ENCODE data around the gene ATXN7L1. TPM values are rescaled to one million over a fixed set of nuclear protein-coding genes. Genes with fewer than 3 reads are reported as not detected.

ATXN7L1 gene
- total RNA-seq, 4 donors from 2014 or later = 8.0 to 14.1 (median 10.6) TPM

- H3K9me3 ChIP-seq = no peaks in the 10 kb centered on the region
- no peak for DNase-seq
- H3K4me1 ChIP-seq = peaks cover 0 to 8% (median 0%) of the 10 kb centered on the region in 3 donors
- 66 to 81% methylated on average over 8 of the region's 8 CpGs for WGBS, 2 donors
- H3K27me3 ChIP-seq = no peaks in the 10 kb centered on the region
- H3K27ac ChIP-seq = no peak overlapping the region
- H3K36me3 ChIP-seq = peaks cover 0 to 49% (median 0%) of the 10 kb centered on the region in 3 donors
- TF ChIP-seq, protein P1, sequence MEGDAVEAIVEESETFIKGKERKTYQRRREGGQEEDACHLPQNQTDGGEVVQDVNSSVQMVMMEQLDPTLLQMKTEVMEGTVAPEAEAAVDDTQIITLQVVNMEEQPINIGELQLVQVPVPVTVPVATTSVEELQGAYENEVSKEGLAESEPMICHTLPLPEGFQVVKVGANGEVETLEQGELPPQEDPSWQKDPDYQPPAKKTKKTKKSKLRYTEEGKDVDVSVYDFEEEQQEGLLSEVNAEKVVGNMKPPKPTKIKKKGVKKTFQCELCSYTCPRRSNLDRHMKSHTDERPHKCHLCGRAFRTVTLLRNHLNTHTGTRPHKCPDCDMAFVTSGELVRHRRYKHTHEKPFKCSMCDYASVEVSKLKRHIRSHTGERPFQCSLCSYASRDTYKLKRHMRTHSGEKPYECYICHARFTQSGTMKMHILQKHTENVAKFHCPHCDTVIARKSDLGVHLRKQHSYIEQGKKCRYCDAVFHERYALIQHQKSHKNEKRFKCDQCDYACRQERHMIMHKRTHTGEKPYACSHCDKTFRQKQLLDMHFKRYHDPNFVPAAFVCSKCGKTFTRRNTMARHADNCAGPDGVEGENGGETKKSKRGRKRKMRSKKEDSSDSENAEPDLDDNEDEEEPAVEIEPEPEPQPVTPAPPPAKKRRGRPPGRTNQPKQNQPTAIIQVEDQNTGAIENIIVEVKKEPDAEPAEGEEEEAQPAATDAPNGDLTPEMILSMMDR (IDR thresholded peaks at IDR 0.05) = no peak
- no peak for TF ChIP-seq POLR2A (IDR thresholded peaks at IDR 0.05)
- intact Hi-C loops (cut with DNase I) = no loop called here
- H3K4me3 ChIP-seq = no peak overlapping the region
Observed at GRCh38 chr7:105664816-105665525, 211.4 kb downstream of the ATXN7L1 start.

DNA sequence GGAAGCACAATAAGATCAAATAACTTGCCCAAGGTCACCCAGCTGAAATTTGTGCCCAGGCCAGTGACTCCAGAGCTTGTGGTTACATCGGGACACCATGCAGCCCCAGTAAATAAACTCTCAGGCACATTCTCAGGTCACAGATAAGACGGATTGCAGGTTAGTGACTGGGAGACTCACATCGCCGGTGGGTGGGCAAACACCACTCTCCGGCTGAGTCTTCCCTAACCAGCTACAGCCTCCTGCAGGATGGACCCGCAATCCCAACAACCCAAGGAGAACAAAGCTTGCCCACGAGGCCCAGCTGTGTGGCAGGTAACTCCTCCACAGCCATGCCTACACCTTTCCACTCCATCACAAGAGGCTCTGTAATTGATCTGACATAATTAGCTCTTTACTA lies 213.4 kb downstream of the ATXN7L1 start:
- H3K4me1 ChIP-seq = peaks cover 0 to 8% (median 0%) of the 10 kb centered on the region in 3 donors
- intact Hi-C loops (cut with DNase I) = no loop called here
- no peak overlapping the region for H3K27ac ChIP-seq
- H3K27me3 ChIP-seq = no peaks in the 10 kb centered on the region
- H3K4me3 ChIP-seq = no peak overlapping the region
- no peak for DNase-seq
- TF ChIP-seq, protein P1 (IDR thresholded peaks at IDR 0.05) = no peak
- TF ChIP-seq POLR2A (IDR thresholded peaks at IDR 0.05) = no peak
- H3K36me3 ChIP-seq = peaks cover 0 to 65% (median 0%) of the 10 kb centered on the region in 3 donors
- no peaks in the 10 kb centered on the region for H3K9me3 ChIP-seq
- WGBS, 2 donors = 75 to 83% methylated on average over 7 of the region's 7 CpGs

GRCh38 chr7:105661625-105662024 lies 214.8 kb downstream of the ATXN7L1 start:
- H3K36me3 ChIP-seq = peaks cover 0 to 68% (median 0%) of the 10 kb centered on the region in 3 donors
- intact Hi-C loops (cut with DNase I) = no loop called here
- no peaks in the 10 kb centered on the region for H3K27me3 ChIP-seq
- WGBS, 2 donors = 93 to 96% methylated on average over 6 of the region's 6 CpGs
- peaks cover 0 to 8% (median 0%) of the 10 kb centered on the region in 3 donors for H3K4me1 ChIP-seq
- DNase-seq = no peak
- H3K4me3 ChIP-seq = no peak overlapping the region
- no peak overlapping the region for H3K27ac ChIP-seq
- TF ChIP-seq, protein P1 (IDR thresholded peaks at IDR 0.05) = no peak
- TF ChIP-seq POLR2A (IDR thresholded peaks at IDR 0.05) = no peak
- H3K9me3 ChIP-seq = no peaks in the 10 kb centered on the region

GRCh38 chr7:105656922-105657521 lies 219.4 kb downstream of the ATXN7L1 start:
- TF ChIP-seq, protein P1 (IDR thresholded peaks at IDR 0.05) = peak; percentile 52 to 74 (median 66)
- TF ChIP-seq POLR2A (IDR thresholded peaks at IDR 0.05) = no peak
- H3K27me3 ChIP-seq = no peaks in the 10 kb centered on the region
- H3K27ac ChIP-seq = no peak overlapping the region
- 58 to 83% methylated on average over 5 to 6 of the region's 7 CpGs for WGBS, 2 donors
- peaks cover 0 to 26% (median 4%) of the 10 kb centered on the region in 3 donors for H3K4me1 ChIP-seq
- intact Hi-C loops (cut with DNase I) = loop anchor here (10.0 kb wide), 2 partner anchors 108 to 378 kb away; no protein-coding TSS in a partner anchor
- no peak for DNase-seq
- H3K9me3 ChIP-seq = no peaks in the 10 kb centered on the region
- H3K36me3 ChIP-seq = peaks cover 0 to 65% (median 0%) of the 10 kb centered on the region in 3 donors
- H3K4me3 ChIP-seq = no peak overlapping the region

All from esophagus squamous epithelium (tissue), 5 donors.